ENCODE results near the gene BET1L.
A peak's percentile ranks its signal among the peaks of the same experiment; 100 is the strongest.
"Not testable (repeated sequence)": the region's sequence is repeated elsewhere in the genome, so short reads cannot be mapped to it uniquely, and the experiment has no call there.

The BET1L gene

DNA sequence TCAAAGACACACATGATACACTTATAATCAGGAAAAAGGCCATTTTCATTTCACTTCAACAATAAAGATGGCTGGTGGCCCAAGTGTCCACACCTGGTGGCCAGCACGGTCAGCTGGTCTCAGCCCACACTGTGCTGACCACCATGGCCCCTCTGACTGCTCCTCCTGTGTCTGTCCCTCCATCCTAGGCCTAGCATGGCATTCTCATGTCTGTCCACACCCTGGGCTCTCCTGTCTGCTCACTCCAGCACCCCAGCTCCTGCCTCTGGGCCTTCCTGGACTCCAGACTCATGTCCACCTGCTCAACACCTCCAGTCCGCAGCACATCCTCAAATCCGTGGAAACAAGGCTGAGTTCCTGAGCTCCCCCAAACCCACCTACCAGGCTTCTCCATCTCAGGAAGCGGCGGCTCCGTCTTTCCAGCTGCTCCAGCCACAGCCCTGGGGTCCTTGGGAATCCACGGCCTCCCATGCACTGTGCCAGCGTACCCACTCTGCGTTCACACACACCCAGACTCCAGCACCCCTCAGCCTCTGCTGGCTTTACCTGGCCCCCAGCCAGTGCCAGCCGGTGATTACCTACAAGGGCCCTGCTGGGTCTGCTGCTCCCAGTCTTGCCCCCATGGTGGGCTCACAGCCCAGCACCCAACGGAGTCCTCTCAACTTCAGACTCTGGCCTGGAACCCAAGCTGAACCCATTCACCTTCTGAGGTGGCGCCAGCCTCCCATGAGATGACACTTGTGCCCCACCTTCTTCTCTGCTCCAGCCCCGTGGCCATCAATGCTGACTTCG is 15.0 kb upstream of the BET1L start:
- no peak overlapping the region for H3K4me3 ChIP-seq
- H3K36me3 ChIP-seq (replicated peaks): no peaks in the 10 kb centered on the region
- no peak for DNase-seq (ENCODE audit: low spot score in 2 of 2)
- H3K9me3 ChIP-seq: no peaks in the 10 kb centered on the region
- in situ Hi-C loops (cut with MboI; ENCODE audit: low sequenced_read_pairs): no loop called here
- H3K27me3 ChIP-seq (ENCODE audit: low read depth): no peaks in the 10 kb centered on the region
- no peaks in the 10 kb centered on the region for H3K4me1 ChIP-seq

DNA sequence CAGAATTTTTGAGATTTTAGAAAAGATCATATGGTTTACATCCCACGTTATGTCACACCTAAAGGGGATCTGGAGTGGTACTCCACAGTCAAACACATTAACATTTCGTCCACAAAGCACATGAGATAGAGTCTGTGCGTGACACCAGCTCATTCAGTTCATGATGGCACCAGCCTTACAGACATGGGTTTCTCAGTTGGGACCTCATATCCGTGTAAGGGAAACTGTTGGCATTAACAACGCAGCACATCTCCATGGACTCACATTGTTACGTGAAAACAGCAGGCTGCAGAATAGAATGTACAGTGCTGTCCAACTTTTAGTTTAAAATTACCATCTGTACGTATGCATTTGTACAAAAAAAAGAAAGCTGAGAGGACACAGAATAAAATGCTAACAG is 14.3 kb upstream of the BET1L start:
- Histone ChIP-seq H3K36me3 (replicated peaks) (no peaks in the 10 kb centered on the region), H3K27me3 (ENCODE audit: low read depth) (no peaks in the 10 kb centered on the region), H3K9me3 (no peaks in the 10 kb centered on the region), H3K4me1 (no peaks in the 10 kb centered on the region), H3K4me3 (no peak overlapping the region)
- no peak for DNase-seq (ENCODE audit: low spot score in 2 of 2)
- in situ Hi-C loops (cut with MboI; ENCODE audit: low sequenced_read_pairs): no loop called here

DNA sequence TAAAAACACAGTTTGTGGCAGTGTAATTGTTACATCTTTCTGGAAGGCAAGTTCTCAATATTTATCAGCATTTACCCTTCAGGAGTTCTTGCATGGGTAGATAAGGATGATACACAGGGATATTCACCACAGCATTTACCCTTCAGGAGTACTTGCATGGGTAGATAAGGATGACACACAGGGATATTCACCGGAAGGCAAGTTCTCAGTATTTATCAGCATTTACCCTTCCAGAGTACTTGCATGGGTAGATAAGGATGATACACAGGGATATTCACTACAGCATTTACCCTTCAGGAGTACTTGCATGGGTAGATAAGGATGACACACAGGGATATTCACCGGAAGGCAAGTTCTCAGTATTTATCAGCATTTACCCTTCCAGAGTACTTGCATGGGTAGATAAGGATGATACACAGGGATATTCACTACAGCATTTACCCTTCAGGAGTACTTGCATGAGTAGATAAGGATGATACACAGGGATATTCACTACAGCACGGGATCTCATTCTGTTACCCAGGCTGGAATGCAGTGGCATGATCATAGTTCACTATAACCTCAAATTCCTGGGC is 13.5 kb upstream of the BET1L start:
- H3K36me3 ChIP-seq (replicated peaks); in situ Hi-C loops (cut with MboI; ENCODE audit: low sequenced_read_pairs); H3K4me3 ChIP-seq; H3K4me1 ChIP-seq; DNase-seq (ENCODE audit: low spot score in 2 of 2); H3K9me3 ChIP-seq; H3K27me3 ChIP-seq (ENCODE audit: low read depth): not testable (repeated sequence)

DNA sequence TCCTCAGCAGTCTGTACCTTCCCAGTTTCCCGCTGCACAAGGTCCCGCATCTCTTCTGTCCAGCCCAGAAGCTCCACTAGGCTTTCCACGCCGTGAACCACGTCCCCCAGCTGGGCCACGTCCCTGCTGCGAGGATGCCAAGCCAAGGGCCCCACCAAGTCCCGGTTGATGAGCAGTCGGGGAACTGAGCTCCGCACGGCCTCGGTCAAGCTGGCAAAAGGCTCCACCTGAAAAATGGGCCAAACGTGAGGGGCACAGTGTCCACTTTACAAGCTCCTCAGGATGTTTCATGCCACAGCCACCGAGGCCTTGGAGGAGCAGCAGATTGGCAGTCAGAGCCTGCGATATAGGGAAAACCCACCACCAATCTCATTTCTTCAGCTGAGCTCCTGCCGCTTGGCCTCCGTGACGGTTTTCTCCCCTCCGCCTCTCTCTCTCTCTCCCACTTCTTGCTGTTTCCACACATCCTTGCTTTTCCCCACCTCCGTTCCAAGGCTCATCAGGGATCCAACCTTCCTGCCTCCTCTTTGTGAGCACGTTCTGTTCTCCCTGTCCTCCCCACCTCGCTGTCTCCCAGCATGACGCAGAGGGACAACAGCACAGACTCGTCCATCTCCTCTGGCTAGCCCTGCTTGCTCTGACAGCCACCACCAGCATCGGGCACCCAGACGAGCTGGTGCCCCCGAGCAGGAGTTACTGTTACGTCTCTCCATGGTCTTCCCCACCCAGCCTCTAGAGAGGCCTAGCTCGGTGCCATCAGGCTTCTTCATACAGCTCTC is 11.8 kb upstream of the BET1L start:
- in situ Hi-C loops (cut with MboI; ENCODE audit: low sequenced_read_pairs): no loop called here
- no peaks in the 10 kb centered on the region for H3K4me1 ChIP-seq
- H3K4me3 ChIP-seq: no peak overlapping the region
- no peaks in the 10 kb centered on the region for H3K9me3 ChIP-seq
- peaks cover 21% of the 10 kb centered on the region for H3K36me3 ChIP-seq (replicated peaks)
- no peak for DNase-seq (ENCODE audit: low spot score in 2 of 2)
- H3K27me3 ChIP-seq (ENCODE audit: low read depth): no peaks in the 10 kb centered on the region

DNA sequence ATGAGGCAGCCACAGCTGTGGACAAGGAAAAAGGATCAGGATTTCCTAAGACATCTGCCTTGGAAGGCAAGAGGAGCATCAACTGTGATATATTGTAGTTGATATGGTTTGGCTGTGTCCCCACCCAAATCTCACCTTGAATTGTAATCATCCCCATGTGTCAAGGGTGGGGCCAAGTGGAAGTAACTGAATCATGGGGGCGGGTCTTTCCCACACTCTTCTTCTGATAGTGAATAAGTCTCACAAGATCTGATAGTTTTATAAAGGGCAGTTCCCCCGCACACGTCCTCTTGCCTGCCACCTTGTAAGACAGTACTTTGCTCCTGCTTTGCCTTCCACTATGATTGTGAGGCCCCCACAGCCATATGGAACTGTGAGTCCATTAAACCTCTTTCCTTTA is 10.5 kb upstream of the BET1L start:
- peak in 1 of 2 experiments; percentile 4 for DNase-seq (ENCODE audit: low spot score in 2 of 2)
- Histone ChIP-seq H3K9me3 (no peaks in the 10 kb centered on the region), H3K4me1 (no peaks in the 10 kb centered on the region), H3K27me3 (ENCODE audit: low read depth) (no peaks in the 10 kb centered on the region), H3K36me3 (replicated peaks) (peaks cover 33% of the 10 kb centered on the region), H3K4me3 (no peak overlapping the region)
- in situ Hi-C loops (cut with MboI; ENCODE audit: low sequenced_read_pairs): no loop called here

DNA sequence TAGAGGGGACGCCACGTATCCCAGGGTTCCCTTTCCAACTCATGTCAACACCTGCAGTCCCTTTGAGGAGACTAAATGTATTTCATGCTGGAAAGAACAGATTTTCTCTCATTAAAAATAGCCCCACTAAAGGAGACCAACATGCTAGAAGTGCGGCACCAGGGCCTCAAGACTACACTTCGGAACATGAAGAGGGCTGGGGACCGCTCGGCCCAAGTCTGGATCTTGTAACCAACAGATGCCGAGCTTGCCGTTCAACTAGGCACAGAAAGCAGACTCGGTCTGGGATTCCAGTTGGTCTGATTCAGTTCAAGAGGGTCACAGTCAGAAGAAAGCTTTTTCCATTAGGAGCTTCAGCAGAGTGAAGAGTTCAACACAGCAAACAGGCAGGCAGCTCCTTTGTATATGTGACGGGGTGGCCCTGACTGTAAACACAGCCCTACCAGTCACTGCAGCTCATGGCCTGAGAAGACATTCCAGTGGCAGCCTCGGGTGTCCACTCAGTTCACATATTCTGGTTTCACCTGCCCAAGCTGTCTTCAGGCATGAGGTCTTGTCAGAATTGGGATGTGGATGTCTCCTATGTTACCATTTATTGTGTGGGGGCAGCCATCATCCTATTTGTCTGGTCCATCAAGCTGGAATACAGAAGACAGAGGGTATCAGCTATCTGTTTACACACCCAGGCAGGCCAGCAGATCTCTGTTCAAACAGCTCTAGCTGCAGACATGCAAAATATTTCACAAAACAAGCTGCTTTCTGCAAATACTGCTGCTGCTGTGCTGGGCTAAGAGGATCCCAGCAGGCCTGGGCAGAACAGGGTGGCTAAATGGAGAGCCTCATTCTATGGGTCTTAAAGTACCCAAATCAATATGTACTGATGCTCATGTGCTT is 9.1 kb upstream of the BET1L start:
- H3K4me3 ChIP-seq: no peak overlapping the region
- no peaks in the 10 kb centered on the region for H3K9me3 ChIP-seq
- no peaks in the 10 kb centered on the region for H3K27me3 ChIP-seq (ENCODE audit: low read depth)
- H3K4me1 ChIP-seq: no peaks in the 10 kb centered on the region
- in situ Hi-C loops (cut with MboI; ENCODE audit: low sequenced_read_pairs): no loop called here
- peaks cover 47% of the 10 kb centered on the region for H3K36me3 ChIP-seq (replicated peaks)
- peak in 1 of 2 experiments; percentile 7 for DNase-seq (ENCODE audit: low spot score in 2 of 2)

DNA sequence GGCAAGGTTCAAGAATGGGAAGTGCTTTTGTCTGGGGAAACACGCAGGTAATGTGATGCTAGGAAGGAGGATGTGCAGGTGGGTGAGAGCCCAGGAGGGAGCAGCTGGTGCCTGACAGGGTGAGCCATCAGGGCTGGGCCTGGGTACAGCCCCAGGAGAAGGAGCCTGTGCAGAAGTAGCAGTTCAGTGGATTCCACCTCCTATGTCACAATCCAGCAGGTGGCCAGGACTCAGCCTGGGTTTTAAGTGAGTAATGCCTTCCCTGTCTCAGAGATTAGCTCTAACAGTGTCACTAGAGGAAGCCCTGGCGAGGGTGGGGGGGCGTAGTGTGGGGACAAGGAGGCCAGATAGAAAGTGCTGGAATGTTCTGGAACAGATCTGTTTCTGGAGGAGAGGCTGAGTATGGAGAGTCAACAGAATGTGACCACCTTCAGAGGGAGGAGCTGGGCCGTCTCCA is 8.4 kb upstream of the BET1L start:
- Histone ChIP-seq H3K4me1 (no peaks in the 10 kb centered on the region), H3K36me3 (replicated peaks) (peaks cover 54% of the 10 kb centered on the region), H3K9me3 (no peaks in the 10 kb centered on the region), H3K4me3 (no peak overlapping the region), H3K27me3 (ENCODE audit: low read depth) (no peaks in the 10 kb centered on the region)
- in situ Hi-C loops (cut with MboI; ENCODE audit: low sequenced_read_pairs): no loop called here
- DNase-seq (ENCODE audit: low spot score in 2 of 2): peak in 1 of 2 experiments; percentile 6

DNA sequence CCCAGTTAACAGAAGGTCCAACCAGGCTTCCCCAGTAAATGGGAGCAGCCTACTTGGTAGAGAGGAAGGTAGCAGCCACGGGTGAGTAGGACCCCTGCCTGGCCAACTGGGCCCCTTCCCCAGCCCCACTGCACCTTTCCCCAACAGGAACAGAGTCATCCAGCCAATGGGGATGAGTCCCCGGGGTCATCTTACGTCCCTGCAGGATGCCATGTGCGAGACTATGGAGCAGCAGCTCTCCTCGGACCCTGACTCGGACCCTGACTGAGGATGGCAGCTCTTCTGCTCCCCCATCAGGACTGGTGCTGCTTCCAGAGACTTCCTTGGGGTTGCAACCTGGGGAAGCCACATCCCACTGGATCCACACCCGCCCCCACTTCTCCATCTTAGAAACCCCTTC is 6.9 kb upstream of the BET1L start:
- DNase-seq (ENCODE audit: low spot score in 2 of 2): no peak
- Histone ChIP-seq H3K36me3 (replicated peaks) (peaks cover 66% of the 10 kb centered on the region), H3K27me3 (ENCODE audit: low read depth) (no peaks in the 10 kb centered on the region), H3K9me3 (no peaks in the 10 kb centered on the region), H3K4me3 (no peak overlapping the region), H3K4me1 (peaks cover 6% of the 10 kb centered on the region)
- in situ Hi-C loops (cut with MboI; ENCODE audit: low sequenced_read_pairs): no loop called here

DNA sequence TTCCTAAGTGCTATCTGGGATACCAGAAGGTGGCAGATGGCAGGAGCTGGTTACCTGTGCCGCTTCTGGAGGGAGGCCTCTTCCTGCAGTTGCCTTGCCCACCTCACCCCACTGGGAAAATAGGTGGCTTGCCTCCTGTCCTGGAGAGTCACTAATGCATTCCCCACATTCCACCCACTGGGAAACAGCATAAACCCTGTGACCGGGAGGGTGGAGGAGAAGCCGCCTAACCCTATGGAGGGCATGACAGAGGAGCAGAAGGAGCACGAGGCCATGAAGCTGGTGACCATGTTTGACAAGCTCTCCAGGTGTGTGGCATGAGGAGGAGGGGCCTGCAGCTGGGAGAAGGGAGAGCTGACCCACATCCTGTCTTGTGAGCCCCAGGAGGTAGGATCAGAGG is 5.9 kb upstream of the BET1L start:
- DNase-seq (ENCODE audit: low spot score in 2 of 2): no peak
- peaks cover 6% of the 10 kb centered on the region for H3K4me1 ChIP-seq
- H3K36me3 ChIP-seq (replicated peaks): peaks cover 66% of the 10 kb centered on the region
- no peak overlapping the region for H3K4me3 ChIP-seq
- no peaks in the 10 kb centered on the region for H3K27me3 ChIP-seq (ENCODE audit: low read depth)
- no peaks in the 10 kb centered on the region for H3K9me3 ChIP-seq
- in situ Hi-C loops (cut with MboI; ENCODE audit: low sequenced_read_pairs): no loop called here

DNA sequence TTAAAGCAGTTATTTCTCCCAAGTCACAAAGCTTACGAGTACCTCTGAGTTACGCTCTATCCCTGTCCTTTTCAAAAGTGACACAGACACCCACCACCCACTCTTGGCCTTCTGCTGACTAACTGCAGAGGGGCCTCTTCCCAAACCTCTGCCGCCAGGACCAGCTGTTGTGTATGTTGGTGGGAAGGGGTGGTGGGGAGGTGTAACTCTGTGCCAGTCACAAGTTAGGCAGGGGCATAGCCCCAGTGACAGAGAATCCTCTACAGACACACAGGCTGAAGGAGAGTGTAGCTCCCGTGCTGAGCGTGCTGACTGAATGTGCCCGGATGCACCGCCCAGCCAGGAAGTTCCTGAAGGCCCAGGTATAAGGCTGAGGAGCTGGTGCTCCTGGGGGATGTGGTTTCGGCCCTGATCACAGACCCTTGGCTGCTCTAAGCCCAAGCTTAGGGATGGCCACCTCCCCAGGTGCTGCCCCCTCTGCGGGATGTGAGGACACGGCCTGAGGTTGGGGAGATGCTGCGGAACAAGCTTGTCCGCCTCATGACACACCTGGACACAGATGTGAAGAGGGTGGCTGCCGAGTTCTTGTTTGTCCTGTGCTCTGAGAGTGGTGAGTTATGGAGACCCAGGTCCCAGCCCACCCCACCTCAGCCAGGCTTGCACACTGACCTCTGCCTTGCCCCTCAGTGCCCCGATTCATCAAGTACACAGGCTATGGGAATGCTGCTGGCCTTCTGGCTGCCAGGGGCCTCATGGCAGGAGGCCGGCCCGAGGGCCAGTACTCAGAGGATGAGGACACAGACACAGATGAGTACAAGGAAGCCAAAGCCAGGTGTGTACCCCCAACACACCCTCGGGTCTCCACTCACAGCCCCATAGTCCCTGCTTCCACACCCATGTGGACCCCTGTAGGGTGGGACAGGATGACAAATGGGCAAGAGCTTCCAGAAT is 5.2 kb upstream of the BET1L start:
- no peak overlapping the region for H3K4me3 ChIP-seq
- H3K9me3 ChIP-seq: no peaks in the 10 kb centered on the region
- in situ Hi-C loops (cut with MboI; ENCODE audit: low sequenced_read_pairs): no loop called here
- DNase-seq (ENCODE audit: low spot score in 2 of 2): no peak
- H3K4me1 ChIP-seq: peaks cover 6% of the 10 kb centered on the region
- H3K27me3 ChIP-seq (ENCODE audit: low read depth): no peaks in the 10 kb centered on the region
- peaks cover 66% of the 10 kb centered on the region for H3K36me3 ChIP-seq (replicated peaks)

DNA sequence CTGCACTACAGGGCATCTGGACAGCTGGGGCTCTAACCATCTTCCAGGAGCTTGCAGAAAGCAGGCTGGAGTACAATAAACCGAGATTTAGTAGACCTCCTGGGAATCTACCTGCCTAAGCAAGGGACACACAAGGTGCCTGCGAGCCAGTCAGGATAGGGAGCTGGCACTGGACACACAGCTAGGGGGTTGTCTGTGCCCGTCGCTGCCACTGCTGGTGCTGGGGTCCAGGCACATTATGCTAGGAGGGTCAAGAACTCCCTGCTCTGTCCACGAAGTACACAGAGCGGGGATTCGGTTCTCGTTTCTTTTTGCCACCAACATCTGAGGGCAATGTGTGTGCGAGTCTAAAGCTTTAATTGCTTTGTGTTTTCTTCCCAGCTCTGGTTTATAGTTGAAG is 4.5 kb upstream of the BET1L start:
- Histone ChIP-seq H3K27me3 (ENCODE audit: low read depth) (no peaks in the 10 kb centered on the region), H3K36me3 (replicated peaks) (peaks cover 66% of the 10 kb centered on the region), H3K9me3 (no peaks in the 10 kb centered on the region), H3K4me3 (no peak overlapping the region), H3K4me1 (peaks cover 6% of the 10 kb centered on the region)
- in situ Hi-C loops (cut with MboI; ENCODE audit: low sequenced_read_pairs): no loop called here
- DNase-seq (ENCODE audit: low spot score in 2 of 2): no peak

DNA sequence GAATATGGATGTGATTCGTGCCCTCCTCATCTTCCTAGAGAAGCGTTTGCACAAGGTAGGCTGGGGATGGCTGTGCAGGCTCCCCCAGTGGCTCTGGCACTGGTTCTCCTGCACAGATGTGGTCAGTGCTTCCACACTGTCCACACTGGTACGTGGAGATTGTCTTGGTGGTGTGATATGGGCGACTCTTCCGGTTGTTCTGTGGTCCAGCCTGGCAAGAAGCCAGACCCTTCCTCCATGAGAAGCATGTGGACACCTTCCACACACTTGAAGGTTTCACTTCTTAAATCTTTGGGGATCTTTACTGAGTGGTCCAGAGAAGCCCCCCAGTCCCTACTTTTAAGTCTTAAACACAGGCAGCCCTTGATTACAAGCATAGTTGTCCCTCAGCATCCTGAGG is 4.1 kb upstream of the BET1L start:
- DNase-seq (ENCODE audit: low spot score in 2 of 2): no peak
- H3K27me3 ChIP-seq (ENCODE audit: low read depth): no peaks in the 10 kb centered on the region
- no peak overlapping the region for H3K4me3 ChIP-seq
- H3K9me3 ChIP-seq: no peaks in the 10 kb centered on the region
- in situ Hi-C loops (cut with MboI; ENCODE audit: low sequenced_read_pairs): no loop called here
- H3K4me1 ChIP-seq: peaks cover 6% of the 10 kb centered on the region
- peaks cover 66% of the 10 kb centered on the region for H3K36me3 ChIP-seq (replicated peaks)

DNA sequence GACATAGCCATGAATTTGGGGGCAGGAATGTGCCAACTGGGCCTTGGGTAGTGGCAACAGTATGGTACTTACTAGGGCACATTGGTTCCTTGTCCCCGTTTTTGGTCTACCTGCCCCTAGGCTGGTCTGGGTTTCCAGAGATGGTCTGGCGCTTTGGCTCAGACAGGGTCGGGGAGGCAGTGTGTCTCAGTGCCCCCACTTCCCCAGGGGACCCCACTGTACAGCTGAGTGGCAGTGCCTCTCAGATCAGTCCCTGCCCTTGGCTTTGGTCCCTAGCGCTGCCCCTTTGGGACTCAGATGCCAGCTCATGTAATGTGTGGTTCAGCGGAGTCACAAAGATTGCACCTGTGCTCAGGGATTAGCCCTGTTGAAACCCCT is 3.6 kb upstream of the BET1L start:
- Histone ChIP-seq H3K9me3 (no peaks in the 10 kb centered on the region), H3K4me3 (no peak overlapping the region)
- in situ Hi-C loops (cut with MboI; ENCODE audit: low sequenced_read_pairs): no loop called here

More for the DNA sequence above, 3.6 kb upstream of the BET1L start:
- Histone ChIP-seq H3K27me3 (ENCODE audit: low read depth) (no peaks in the 10 kb centered on the region), H3K4me1 (peaks cover 6% of the 10 kb centered on the region), H3K36me3 (replicated peaks) (peaks cover 65% of the 10 kb centered on the region)
- no peak for DNase-seq (ENCODE audit: low spot score in 2 of 2)
